NCI-H2029 treated with DMSO at 0.1 percent for 48 hours (cell line): ENCODE results near the gene UBR4.

Experiments
- DNase-seq: peaks from one replicate; lab custom pipeline; 2025; lab: John Stamatoyannopoulos, UW

UBR4 gene

GRCh38 chr1:19139711-19140110, 70.4 kb downstream of the UBR4 start:
- DNase-seq, result no peak

GRCh38 chr1:19138958-19139581, 71.0 kb downstream of the UBR4 start:
- no peak for DNase-seq

GRCh38 chr1:19138331-19138730, 71.7 kb downstream of the UBR4 start:
- no peak for DNase-seq

GRCh38 chr1:19137158-19137557, 72.9 kb downstream of the UBR4 start:
- no peak for DNase-seq

GRCh38 chr1:19133360-19133759, 76.7 kb downstream of the UBR4 start:
- DNase-seq, result no peak

DNA sequence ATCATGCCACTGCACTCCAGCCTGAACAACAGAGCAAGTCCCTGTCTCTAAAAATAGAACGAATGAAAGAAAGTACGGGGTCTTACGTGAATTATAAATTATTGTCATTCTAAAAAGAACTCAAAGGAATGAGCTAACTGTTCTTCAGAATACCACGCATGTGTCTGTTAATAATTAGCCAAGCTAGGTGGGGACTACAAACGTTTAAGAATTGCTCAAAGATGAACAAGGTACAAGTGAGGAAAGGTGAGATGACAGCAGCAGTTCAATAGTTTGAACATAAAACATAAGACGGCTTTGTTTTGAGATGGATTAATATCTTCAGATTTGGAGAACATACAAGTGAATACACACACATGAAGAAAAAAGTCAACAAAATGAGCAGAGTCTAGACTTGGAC, 79.6 kb downstream of the UBR4 start:
- DNase-seq, result no peak

DNA sequence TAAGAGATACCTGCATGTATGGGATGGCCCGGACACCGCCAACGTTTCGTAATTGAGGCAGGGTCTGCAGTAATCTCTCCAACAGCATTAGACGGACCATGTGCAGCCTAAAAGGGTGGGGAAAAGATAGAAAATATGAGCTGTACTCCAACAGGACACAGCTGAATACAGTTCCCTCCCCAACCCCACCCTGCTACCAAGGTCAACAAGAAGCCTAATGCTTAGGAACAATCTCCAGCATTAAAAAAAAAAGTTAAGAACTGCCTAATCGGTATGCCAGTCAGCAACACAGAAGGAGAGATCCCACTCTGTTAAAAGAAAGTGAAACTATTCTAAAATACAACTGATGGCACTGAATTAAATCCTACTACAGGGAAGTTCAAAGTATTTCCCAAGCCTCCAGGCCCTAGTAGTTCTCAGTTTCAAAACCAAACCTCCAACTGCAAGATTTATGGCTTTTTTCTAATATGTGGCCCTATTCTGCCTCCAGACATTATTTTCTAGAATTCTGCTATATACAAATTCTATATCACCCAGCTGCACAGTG, 81.0 kb downstream of the UBR4 start:
- no peak for DNase-seq

GRCh38 chr1:19124273-19124672, 85.8 kb downstream of the UBR4 start:
- DNase-seq, result no peak

DNA sequence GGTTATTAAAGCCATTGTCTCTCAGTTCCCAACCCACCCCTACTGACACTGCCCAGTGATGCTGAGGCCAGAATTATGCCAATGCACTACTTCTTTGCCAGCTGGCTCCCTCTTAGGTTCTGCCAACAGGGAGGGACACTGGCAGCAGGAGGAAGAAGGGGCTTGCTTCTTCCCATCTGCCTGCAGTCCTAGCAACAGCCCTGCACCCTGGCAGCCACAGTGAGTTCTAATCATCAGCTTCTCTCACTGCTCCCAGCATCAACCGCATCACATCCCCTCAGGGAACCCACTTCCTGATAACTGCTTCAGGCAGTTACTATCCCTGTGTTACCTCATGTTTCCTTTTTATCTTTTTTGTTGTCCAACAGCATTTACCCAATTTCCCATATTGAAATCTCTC, 86.2 kb downstream of the UBR4 start:
- DNase-seq, result no peak

DNA sequence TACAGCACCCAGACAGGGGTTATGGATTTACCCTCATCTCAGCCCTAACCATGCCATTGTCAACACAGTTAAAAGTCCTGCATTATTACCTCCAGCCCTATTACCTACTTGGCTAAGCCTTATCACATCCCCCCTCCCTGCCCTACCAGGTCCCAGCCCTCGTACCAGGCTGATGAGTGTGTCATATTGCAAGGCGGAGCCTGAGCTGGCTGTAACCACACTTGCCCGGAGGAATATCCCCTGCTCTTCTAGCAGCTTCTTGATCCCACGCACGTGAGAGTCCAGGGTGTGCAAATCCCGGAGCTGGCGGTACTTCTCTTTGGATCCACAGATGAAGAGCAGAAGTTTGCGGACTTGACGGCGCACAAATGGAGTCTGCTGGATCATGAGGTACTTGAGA, 87.4 kb downstream of the UBR4 start:
- no peak for DNase-seq

DNA sequence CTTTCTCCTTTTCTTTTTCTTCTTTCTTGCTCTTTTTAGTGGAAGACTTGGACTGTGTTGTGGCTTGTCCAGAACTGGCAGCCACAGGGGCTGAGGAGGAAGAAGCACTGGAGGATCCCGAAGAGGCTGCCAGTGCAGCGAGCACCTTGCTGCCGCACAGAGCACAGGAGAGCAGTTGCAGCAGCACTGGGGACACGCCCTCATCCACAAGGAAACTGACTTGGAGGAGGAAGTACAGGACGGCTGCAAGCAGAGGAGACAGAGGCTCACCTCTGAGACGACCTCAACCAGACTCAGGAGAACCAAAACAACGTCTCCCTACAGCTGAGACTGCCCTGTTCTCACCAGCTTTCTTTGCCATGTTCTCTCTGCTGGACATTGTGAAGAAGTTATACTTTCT, 88.9 kb downstream of the UBR4 start:
- DNase-seq, result no peak

DNA sequence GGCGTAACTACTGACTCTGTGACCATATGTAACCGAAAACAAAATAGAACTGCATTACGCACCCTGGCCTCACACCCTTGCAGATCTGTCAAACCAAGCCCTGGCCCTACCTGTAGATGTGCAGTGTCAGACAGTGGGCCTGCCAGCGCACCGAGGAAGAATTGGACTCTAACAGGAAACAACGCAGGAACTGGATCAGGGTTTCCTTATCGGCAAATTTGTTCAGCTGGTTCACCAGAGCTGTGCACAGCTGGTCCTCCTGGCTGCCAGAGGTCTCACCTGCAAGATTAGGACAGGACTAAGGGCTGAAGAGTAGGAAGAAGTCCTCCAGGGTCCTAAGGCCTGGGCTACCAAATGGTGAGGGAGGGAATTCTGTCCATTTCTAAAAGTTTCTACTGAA, 90.0 kb downstream of the UBR4 start:
- no peak for DNase-seq

- no peak for DNase-seq
These were observed 94.8 kb downstream of the UBR4 start for GRCh38 chr1:19115082-19115808.

DNA sequence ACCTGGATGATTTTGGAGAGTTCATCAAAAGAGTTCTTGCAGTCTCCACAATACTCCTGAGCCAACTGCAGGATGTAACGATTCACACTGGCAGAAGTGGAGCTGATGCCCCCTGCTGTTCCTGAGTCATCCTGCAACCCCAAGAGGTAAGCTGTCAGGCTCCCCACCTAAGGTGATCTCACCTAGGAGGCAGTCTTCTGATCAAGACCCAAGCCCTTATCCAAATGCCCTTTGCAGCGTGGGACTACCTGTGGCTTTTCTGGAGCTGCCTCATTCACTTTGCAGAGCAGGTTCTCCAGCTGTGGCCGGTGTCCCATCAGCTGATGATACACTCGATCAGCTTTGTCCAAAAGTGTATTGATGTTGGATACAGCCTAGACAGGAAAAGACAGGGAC, 96.4 kb downstream of the UBR4 start:
- DNase-seq, result no peak

GRCh38 chr1:19112891-19113696, 97.0 kb downstream of the UBR4 start:
- no peak for DNase-seq

DNA sequence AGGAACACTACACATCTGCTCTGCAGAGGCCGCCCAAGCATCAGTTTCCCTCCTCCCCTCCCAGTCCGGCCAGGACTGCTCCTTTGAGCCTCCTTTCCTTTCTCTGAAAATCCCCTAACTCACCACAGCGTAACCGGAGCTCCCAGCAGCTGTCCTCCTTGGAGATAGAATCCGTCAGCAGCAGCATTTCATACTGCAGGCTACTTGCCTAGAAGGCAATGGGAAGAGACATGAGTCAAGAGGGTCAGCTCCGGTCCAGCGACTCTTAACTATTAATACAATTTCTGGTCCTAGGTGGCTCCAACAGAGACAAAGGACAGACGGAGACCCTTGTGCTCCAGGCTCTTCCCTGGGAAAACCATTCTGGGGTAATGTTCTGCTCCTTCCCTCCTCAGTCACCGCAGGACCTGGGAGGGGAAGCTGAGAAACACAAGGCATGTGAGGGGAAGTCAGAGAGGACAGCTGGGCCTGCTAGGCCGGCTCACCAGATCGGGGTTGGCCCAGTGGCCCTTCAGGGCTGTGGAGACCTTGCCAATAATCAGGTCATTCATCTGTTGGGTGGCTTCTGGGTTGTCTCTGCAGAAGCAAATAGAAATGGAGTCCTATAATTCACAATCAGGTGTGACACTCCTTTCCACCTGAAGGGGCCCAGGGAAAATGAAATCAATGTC, 99.7 kb downstream of the UBR4 start:
- no peak for DNase-seq

- no peak for DNase-seq
These were observed 100.5 kb downstream of the UBR4 start for GRCh38 chr1:19109545-19109944.

DNA sequence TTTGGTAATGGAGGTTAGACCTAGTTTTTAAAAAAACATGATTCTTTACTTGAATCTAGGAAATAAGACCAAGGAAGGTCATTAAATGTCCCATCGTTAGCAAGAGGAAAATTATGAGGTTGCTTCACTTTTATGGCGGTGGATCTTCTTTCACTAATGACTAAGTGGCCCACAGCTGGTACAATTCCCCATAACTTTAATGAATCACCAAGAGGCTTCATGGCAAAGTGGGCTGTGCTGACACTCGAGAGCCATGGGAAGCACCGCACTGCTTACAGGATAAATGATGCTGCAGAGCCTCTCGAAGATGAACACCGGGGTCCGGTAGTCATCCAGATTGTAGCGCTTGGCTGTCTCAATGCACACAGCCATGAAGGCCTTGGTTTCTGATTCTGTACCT, 108.8 kb downstream of the UBR4 start:
- DNase-seq, result no peak

- no peak for DNase-seq
These were observed 110.0 kb downstream of the UBR4 start for GRCh38 chr1:19100028-19100427.

GRCh38 chr1:19096990-19097389, 113.1 kb downstream of the UBR4 start:
- no peak for DNase-seq

GRCh38 chr1:19096036-19096833, 113.8 kb downstream of the UBR4 start:
- DNase-seq, result no peak
